Esophagus squamous epithelium (tissue), 4 donors: Measurements from ENCODE around the gene RNF157.

ENCODE experiments used
- CTCF ChIP-seq, 6 experiments: fragments of 450-650 bp in 4 of 6; fragments of 200-600 bp in 2 of 6; sonication (generic) in 2 of 6; IDR thresholded peaks; one replicate each; pipeline ENCODE4 v1.5.1; 2016 to 2019; ENCODE audit warnings: antibody characterized with exemption in 6 of 6, mild to moderate bottlenecking in 4 of 6, moderate library complexity in 4 of 6
- POLR2A ChIP-seq, 4 donors: fragments of 450-650 bp; IDR thresholded peaks; one replicate each; pipeline ENCODE4 v1.6.1; 2017; ENCODE audit warnings: antibody characterized with exemption in 4 of 4, mild to moderate bottlenecking in 4 of 4, moderate library complexity in 3 of 4

- TF ChIP-seq CTCF (IDR thresholded peaks at IDR 0.05): no peak
- TF ChIP-seq POLR2A (IDR thresholded peaks at IDR 0.05): no peak
These were observed 117.1 kb downstream of the RNF157 start for GRCh38 chr17:76123191-76123499.
